KG1 (cell line): ENCODE measurements around the gene C18orf32.
"Not testable (repeated sequence)": the region's sequence is repeated elsewhere in the genome, so short reads cannot be mapped to it uniquely, and the experiment has no call there.

Source experiments
- DNase-seq: peaks from one replicate; lab custom pipeline; 2025; lab: John Stamatoyannopoulos, UW

The C18orf32 gene

DNA sequence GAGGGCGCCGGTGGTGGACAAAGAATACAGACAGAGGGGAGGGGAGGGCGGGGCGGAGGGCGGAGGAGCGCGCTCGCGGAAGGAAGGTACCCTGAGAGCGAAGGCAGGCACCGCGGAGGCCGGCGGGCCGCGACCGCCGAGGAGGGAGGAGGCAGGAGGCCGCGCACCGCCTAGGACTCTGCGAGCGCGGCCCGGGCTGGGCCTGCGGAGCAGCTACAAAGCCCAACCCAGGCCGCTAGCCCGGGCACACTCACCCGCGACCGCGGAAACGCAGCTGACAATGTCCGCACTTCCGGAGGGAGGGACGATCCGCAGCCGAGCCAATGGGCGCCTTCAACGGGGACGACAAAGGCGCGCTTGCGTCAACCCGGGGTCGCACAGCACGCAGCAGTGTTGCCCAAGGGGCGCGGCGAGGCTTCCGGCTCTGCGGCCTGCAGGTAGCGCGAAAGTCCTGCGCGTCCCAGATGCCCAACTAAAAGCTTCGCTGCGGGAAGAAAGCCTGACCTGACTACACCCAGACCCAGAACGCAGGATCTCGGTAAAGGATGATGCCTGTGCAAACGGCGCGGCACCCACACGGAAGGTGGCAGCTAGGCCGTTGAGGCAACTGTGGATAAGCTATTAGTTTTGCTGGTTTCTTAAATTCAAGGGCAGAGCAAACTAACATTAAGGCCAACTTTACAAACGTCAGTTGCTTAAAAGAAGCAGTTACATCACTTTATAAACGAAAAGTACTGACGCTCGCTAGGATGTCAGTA lies at the start of gene C18orf32:
C18orf32 (minus strand) TSS at position 282 of the 758 bp plus-strand sequence. CDS start 3,486 bp downstream, outside the sequence.
- peak; percentile 91 for DNase-seq

DNA sequence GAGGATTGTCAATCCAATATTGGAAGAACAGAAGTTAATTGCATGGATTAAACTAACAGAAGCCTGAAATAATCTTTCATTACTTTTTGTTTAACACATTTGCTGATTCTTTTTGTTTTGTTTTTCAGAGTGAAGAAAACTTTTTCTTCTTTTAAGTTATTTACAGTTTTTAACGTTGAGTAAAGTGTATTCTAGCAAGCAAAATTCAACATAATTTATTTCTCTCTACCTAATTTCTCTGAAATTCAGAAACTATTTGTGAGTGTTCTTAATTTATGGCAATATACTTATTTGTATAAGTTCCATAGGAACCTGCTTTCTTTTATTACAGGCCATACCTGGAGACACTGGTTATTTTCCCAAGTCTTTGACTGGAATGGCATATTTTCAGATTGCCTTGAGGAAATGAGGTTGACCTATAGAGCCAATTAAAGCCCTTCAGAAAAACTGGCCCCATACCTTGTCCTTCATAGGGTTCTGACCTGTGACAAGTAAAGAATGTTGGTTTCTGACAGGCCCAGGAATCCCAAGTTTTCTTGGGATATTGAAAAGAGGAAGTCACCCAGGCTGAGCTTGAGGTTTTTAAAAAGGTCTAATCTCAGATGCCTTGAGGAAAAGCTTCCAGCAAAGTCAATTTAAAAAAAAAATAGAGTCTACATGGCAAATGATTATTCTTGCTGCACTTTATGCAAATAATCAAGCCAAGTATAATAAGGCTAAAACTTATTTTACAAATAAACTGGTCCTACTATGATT lies 48.0 kb upstream of the C18orf32 start:
- no peak for DNase-seq

- DNase-seq = no peak
Measured at GRCh38 chr18:49531678-49532153, 44.7 kb upstream of the C18orf32 start.

DNA sequence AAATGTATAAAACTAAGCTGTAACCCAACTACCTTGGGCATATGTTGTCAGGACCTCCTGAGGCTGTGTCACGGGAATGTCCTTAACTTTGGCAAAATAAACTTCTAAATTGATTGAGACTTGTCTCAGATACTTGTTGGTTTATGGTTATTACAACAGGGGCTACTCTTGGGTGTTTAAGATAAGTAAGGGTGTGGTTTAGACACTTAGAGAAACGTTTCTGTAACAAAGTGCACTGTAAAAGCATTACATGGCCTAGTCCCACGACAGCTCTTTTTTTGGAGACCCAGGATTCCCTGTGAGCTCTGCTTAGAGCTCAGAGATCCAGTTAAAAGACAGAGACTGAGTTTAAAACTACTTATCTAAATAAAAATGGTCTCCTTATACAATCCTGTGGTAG lies 42.6 kb upstream of the C18orf32 start:
- no peak for DNase-seq

DNA sequence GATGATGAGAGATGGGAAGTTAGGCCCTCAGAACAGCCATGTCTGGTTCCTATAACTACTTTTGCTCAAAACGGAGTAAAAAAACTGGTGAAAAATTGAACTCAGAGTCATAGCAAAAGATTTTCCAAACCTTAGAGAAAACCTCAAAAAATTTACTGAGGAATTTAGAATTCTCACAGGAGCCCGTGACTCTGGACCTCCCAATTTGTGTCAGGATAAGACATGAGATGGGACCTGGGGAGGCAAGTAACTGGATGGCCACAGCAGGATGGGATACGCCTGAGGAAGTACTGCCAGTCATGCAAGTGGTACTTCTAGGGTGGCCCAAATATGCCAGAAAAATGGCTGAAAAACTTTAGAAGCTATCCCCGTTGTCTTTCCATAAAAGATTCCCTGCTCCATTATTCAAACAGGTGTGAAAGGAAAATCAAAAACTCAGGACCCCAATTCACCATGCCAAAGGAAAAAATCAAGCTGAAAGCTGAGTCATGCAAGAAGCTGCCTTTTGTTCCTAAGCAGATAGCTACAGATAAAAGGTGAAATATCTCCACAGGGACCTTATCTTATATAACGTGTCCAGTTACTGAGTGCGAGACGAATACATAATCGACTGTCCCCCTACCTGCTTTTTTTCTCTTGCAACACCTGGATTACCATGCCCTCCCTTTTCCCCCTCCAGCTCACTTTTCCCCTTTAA lies 40.7 kb upstream of the C18orf32 start:
- DNase-seq = no peak

DNA sequence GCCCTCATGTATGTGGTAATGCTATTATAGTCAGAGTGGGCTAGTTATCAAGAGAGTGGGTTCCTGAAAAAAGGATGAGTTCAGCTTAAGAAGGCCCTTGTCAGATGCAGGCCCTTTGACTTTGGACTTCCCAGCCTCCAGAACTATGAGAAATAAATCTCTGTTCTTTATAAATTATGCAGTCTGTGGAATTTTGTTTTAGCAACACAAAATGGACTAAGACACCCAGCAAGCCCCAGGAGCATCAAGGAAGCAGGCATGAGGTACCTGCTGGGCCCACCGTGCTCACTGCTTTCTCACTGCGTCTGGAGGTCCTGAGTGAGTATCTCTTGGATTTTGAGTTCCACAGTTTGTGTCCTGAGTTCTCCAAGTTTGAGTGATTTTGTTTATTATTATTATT lies 38.9 kb upstream of the C18orf32 start:
- no peak for DNase-seq

DNA sequence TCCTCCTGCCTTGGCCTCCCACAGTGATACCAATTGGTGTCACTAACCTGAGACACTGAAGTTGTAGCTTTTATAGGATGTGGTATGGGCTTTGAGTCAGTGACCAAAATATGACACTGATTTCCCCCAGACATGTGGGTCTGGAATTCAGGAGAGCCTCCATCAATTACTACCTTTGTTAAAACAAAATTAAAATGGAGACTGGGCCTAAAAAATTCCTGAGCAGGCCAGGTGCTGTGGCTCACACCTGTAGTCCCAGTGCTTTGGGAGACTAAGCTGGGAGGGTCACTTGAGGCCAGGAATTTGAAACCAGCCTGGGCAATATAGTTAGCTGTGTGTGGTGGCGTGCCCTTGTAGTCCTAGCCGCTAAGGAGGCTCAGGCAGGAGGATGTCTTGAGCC lies 37.9 kb upstream of the C18orf32 start:
- DNase-seq = no peak

DNA sequence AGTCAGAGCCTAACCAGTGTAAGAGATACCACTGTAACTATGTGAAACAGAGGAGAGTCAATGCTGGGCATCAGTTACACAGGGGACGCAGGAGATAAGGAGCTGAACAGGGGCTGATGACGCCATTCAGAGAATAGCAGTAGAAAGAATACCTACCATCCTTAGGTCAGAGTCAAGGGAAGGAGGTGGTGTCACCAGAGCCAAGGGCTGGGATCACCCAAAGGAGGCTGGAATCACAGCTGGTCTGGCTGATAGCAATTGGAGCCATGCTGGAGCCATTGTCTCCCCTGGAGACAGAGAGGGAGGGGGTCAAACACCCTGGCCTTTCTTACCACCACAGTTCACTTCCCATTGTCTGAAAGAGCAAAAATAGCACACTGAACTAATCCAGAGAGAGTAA lies 37.3 kb upstream of the C18orf32 start:
- no peak for DNase-seq

DNA sequence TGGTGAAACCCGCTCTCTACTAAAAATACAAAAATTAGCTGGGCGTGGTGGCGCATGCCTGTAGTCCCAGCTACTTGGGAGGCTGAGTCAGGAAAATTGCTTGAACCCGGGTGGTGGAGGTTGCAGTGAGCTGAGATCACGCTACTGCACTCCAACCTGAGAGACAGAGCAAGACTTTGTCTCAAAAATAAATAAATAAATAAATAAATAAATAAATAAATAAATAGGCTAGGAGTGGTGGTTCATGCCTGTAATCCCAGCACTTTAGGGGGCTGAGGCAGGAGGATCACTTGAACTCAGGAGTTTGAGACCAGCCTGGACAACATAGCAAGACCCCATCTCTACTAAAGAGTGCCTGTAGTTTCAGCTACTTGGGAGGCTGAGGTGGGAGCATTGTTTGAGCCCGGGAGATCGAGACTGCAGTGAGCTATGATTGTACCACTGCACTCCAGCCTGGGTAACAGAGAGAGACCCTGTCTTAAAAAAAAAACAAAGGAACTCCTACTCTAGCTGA lies 36.6 kb upstream of the C18orf32 start:
- not testable (repeated sequence) for DNase-seq

DNA sequence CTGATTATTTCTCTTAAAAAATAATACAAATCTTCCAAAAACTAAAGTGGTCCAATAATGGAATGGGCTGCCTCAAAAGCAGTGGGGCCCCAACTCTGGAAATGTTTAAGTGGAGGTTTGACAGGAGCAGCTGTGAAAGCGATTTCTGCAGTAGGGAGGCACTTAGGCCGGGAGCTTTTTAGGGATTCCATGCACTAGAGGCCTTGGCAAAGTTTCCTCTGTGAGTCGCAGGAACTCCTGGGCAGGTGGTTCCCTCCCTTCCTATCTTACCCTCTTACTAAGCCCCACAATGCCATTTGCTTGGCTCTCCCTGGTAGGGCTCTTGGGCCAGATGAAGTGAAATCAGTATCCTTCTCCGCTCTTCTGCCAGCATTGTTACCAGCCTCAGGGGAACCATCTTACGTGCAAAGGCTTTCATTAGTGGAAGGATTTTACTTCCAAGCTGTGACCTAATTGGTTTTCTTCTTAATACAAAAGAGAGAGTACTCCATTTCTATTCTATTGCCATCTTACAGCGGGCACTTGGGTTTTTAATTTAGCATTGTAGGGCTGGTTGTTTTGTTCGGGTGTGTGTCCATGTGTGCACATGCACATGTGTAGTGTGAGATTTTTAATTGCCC lies 34.3 kb upstream of the C18orf32 start:
- no peak for DNase-seq

- DNase-seq = no peak
Measured at GRCh38 chr18:49520661-49521145, 33.7 kb upstream of the C18orf32 start.

DNA sequence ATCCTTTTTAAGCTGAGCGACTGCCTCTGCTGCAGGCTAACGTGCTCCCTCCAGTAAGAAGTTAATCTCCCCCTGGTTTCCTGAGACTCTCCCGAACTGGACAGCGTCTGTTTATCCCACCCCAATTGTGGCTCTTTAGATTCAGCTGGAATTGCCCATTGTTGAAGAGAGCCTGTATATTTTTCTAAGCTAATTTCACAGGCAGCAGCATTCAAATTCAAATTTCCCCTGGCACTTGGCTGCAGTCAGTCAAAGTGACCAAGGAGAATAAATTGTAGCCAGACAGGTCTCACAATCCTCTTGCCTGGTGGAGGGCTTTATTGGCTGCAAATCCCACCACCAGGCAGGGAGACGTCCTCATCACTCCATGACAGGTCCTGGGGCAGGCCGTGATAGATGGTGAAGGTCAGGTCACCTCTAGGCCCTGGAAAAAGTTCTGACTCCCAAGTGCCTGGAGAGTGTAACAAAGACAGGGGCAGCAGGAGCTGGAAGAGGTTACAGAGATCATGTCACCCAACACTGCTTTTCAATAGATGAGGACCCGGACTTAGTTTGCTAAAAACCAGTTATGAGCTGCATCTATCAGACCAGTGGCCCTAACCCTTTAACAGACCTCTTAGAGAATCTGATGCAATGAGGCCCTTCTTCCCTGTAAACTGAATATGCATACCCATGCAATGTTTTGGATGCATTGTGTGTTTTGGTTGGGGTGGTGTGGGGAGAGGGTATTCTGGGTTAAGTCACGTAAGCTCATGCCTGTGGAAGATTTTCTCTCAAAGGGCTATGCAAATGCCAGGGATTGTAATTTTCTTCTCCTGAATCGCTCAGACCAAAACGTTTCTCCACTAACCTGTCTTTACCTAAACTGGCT lies 32.3 kb upstream of the C18orf32 start:
- no peak for DNase-seq

GRCh38 chr18:49517483-49517882 lies 30.4 kb upstream of the C18orf32 start:
- DNase-seq = no peak

- DNase-seq = no peak
Measured at GRCh38 chr18:49515516-49515915, 28.5 kb upstream of the C18orf32 start.

DNA sequence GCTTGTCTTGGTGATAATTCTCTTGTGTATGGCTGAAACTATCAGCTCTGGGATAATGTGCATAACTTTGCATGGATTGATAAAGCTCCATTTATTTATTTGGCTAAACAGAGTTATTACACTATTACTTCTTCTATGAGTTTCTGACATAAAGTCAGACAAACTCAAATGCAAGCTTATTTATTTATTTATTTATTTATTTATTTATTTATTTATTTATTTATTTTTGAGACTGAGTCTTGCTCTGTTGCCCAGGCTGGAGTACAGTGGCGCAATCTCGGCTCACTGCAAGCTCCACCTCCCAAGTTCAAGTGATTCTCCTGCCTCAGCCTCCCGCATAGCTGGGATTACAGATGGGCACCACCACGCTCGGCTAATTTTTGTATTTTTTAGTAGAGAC lies 28.0 kb upstream of the C18orf32 start:
- DNase-seq = not testable (repeated sequence)

GRCh38 chr18:49514577-49514976 lies 27.5 kb upstream of the C18orf32 start:
- DNase-seq = no peak

DNA sequence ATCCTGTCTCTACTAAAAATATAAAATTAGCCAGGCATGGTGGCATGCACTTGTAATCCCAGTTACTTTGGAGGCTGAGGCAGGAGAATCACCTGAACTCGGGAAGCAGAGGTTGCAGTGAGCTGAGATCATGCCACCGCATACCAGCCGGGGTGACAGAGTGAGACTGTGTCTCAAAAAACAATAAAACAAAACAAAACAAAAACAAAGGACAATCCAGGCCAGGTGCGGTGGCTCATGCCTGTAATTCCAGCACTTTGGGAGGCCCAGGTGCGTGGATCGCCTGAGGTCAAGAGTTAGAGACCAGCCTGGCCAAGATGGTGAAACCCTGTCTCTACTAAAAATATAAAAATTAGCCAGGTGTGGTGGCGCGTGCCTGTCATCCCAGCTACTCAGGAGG lies 25.8 kb upstream of the C18orf32 start:
- not testable (repeated sequence) for DNase-seq

GRCh38 chr18:49510393-49511115 lies 23.5 kb upstream of the C18orf32 start:
- no peak for DNase-seq

GRCh38 chr18:49506438-49506837 lies 19.4 kb upstream of the C18orf32 start:
- DNase-seq = not testable (repeated sequence)

- no peak for DNase-seq
Measured at GRCh38 chr18:49503931-49504330, 16.9 kb upstream of the C18orf32 start.
